NCI-H1694 treated with DMSO at 0.1 percent for 48 hours (cell line): ENCODE data around the gene CKAP5.
A peak's percentile ranks its signal among the peaks of the same experiment; 100 is the strongest.

Experiments
- DNase-seq: peaks from one replicate; lab custom pipeline; 2025; lab: John Stamatoyannopoulos, UW

Gene CKAP5

GRCh38 chr11:46698597-46698996 lies 147.5 kb downstream of the CKAP5 start:
- DNase-seq, result no peak

DNA sequence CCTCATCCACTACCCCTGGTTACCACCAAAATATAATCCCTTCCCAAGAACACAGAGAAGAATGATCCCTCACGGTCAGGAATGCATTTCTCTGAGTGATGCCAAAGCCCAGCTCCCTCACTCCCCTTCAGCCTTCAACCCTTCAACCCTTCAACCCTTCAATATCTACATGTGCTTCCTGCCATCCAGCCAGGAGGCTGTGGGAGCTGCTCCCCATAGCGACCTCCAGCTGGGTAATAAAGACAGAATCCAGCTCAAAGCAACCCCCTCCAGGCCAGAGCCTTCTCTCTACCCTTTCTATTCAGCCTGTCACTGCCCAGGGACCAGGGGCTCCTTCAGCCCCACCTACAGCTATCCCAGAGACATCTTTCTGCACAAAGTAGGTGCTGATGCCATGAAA lies 148.4 kb downstream of the CKAP5 start:
- no peak for DNase-seq

DNA sequence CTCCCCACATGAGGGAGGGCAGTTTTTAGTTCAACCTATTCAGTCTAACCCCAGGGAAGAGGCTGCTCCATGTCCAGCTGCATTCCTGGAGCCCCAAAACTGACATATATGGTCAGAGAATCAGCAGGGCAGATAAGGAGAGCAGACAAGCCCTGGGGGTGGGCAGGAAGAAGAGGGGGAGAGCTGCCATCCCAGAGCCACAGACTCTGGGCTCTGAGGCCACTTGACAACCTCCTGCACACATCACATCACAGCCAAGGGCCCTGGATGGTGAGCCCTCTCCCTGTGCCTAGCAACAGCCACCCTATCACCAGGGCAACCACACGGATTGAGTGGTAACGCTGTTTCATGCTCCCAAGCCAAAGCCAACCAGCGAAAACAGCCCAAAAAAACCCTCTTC lies 148.8 kb downstream of the CKAP5 start:
- DNase-seq, result no peak

GRCh38 chr11:46696212-46696558 lies 149.9 kb downstream of the CKAP5 start:
- peak; percentile 79 for DNase-seq

GRCh38 chr11:46695345-46696211 lies 150.5 kb downstream of the CKAP5 start:
- DNase-seq, result no peak

DNA sequence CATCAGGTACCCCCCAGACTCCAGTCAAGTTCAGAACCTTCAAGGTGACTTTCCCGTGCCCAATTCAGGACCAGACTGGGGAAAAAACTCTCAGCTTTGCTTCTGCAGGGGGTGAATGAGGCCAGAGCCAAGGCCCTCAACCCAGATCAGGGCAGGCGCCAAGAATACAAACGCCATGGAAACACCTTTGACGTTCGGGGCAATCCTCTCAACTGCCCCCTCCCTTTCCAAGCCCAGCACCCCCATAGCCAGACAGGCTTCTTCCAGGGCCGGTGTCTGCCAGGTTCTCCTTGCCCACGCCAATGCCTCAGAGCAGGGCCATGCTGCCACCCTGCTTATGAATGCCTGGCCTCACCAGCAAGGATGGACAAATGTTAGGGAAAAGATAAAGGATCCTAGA lies 151.5 kb downstream of the CKAP5 start:
- DNase-seq, result no peak

- DNase-seq, result no peak
Observed at GRCh38 chr11:46694072-46694471, 152.0 kb downstream of the CKAP5 start.

DNA sequence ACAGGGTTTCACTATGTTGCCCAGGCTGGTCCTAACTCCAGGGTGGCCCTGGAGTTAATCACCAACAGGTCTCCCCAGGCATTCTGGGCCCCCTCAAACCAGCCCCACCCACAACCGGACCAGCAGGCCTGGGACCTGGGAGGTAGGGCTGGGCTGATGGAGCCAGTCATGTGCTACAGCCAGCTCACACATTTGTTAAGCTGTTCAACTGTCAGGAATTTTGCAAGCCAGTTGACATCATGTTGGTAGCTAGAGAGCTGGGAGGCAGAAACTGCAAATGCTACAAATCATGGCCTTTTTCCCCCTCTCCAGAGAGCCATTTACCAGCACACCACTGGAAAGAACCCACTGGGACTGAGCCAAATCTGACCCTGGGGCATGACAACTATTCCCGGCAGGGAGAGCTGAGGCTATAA lies 152.5 kb downstream of the CKAP5 start:
- no peak for DNase-seq
